ENCODE measurements around the gene PFDN4. TPM values are rescaled to one million over a fixed set of nuclear protein-coding genes. Genes with fewer than 3 reads are reported as not detected.

PFDN4 gene
- total RNA-seq, 2 donors from 2014 or later: 16.5 to 48.8 TPM

GRCh38 chr20:54204063-54204462 is 3.8 kb upstream of the PFDN4 start:
- Histone ChIP-seq H3K4me3 (no peak overlapping the region), H3K27ac (no peak overlapping the region), H3K27me3 (no peaks in the 10 kb centered on the region), H3K9me3 (no peaks in the 10 kb centered on the region), H3K36me3 (replicated peaks in 1 of 2; ENCODE audit: insufficient read depth in 1 of 2, low read depth in 2 of 2) (no peaks in the 10 kb centered on the region), H3K4me1 (peaks cover 5% of the 10 kb centered on the region)
- 46 to 59% methylated on average over 6 of the region's 6 CpGs for WGBS, 2 donors
- ATAC-seq (no peak), DNase-seq (no peak)
- intact Hi-C loops (cut with DNase I): no loop called here
- no peak for TF ChIP-seq POLR2A (IDR thresholded peaks at IDR 0.05)
- TF ChIP-seq, protein P1, sequence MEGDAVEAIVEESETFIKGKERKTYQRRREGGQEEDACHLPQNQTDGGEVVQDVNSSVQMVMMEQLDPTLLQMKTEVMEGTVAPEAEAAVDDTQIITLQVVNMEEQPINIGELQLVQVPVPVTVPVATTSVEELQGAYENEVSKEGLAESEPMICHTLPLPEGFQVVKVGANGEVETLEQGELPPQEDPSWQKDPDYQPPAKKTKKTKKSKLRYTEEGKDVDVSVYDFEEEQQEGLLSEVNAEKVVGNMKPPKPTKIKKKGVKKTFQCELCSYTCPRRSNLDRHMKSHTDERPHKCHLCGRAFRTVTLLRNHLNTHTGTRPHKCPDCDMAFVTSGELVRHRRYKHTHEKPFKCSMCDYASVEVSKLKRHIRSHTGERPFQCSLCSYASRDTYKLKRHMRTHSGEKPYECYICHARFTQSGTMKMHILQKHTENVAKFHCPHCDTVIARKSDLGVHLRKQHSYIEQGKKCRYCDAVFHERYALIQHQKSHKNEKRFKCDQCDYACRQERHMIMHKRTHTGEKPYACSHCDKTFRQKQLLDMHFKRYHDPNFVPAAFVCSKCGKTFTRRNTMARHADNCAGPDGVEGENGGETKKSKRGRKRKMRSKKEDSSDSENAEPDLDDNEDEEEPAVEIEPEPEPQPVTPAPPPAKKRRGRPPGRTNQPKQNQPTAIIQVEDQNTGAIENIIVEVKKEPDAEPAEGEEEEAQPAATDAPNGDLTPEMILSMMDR (IDR thresholded peaks at IDR 0.05): no peak

- DNase-seq (no peak), ATAC-seq (no peak)
- Histone ChIP-seq H3K36me3 (replicated peaks in 1 of 2; ENCODE audit: insufficient read depth in 1 of 2, low read depth in 2 of 2) (no peaks in the 10 kb centered on the region), H3K27me3 (no peaks in the 10 kb centered on the region), H3K4me1 (peaks cover 10% of the 10 kb centered on the region), H3K4me3 (no peak overlapping the region), H3K9me3 (no peaks in the 10 kb centered on the region), H3K27ac (no peak overlapping the region)
- whole genome bisulfite sequencing, 2 donors: 73 to 77% methylated on average over 5 of the region's 5 CpGs
- TF ChIP-seq, protein P1 (IDR thresholded peaks at IDR 0.05): no peak
- TF ChIP-seq POLR2A (IDR thresholded peaks at IDR 0.05): no peak
- intact Hi-C loops (cut with DNase I): no loop called here
Measured at GRCh38 chr20:54204481-54204880, 3.4 kb upstream of the PFDN4 start.

- Histone ChIP-seq H3K36me3 (replicated peaks in 1 of 2; ENCODE audit: insufficient read depth in 1 of 2, low read depth in 2 of 2) (no peaks in the 10 kb centered on the region), H3K4me3 (no peak overlapping the region), H3K4me1 (peaks cover 14% of the 10 kb centered on the region), H3K9me3 (no peaks in the 10 kb centered on the region), H3K27me3 (no peaks in the 10 kb centered on the region), H3K27ac (no peak overlapping the region)
- no peak for ATAC-seq
- intact Hi-C loops (cut with DNase I): loop anchor here (5.0 kb wide), 1 partner anchor 442 kb away; no protein-coding TSS in a partner anchor
- WGBS, 2 donors: 75 to 81% methylated on average over 8 of the region's 8 CpGs
- DNase-seq: no peak
- TF ChIP-seq, protein P1 (IDR thresholded peaks at IDR 0.05): no peak
- TF ChIP-seq POLR2A (IDR thresholded peaks at IDR 0.05): no peak
Measured at GRCh38 chr20:54205450-54205849, 2.4 kb upstream of the PFDN4 start.

DNA sequence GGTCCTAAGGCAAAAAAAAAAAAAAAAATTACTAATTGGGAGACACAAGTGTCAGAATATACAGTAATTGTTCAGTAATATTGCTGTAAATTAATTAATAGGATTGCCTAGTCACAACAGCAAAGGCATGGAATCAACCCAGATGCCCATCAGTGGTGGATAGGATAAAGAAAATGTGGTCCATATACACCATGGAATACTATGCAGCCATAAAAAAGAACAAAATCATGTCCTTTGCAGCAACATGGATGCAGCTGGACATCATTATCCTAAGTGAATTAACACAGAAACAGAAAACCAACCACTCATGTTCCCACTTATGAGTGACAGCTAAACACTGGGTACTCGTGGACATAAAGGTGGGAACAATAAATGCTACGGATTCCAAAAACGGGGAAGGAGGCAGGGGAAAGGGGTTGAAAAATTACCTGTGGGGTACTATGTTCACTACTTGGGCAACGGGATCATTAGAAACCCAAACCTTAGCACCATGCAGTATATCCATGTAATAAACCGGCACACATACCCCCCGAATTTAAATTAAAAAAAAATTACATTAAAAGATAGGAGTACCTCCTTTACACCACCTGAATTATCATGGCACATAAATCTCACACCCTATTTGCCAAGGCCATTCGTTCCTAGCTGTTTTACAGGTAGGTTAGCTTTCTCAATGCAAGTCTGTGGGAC is 689 bp upstream of the PFDN4 start:
- no peak for DNase-seq
- ATAC-seq: no peak
- H3K27me3 ChIP-seq: no peaks in the 10 kb centered on the region
- H3K36me3 ChIP-seq (replicated peaks in 1 of 2; ENCODE audit: insufficient read depth in 1 of 2, low read depth in 2 of 2): no peaks in the 10 kb centered on the region
- intact Hi-C loops (cut with DNase I): loop anchor here (5.0 kb wide), 1 partner anchor 440 kb away; no protein-coding TSS in a partner anchor
- 48 to 53% methylated on average over 7 of the region's 7 CpGs for WGBS, 2 donors
- no peaks in the 10 kb centered on the region for H3K9me3 ChIP-seq
- H3K4me1 ChIP-seq: peaks cover 14% of the 10 kb centered on the region
- H3K27ac ChIP-seq: peak overlapping the region in 3 of 4 donors; percentile 95 to 98 (median 97)
- no peak overlapping the region for H3K4me3 ChIP-seq
- no peak for TF ChIP-seq POLR2A (IDR thresholded peaks at IDR 0.05)
- TF ChIP-seq, protein P1 (IDR thresholded peaks at IDR 0.05): no peak
